Gastrocnemius medialis (tissue), 4 donors: ENCODE data around the gene PRDM2.

Source experiments
- POLR2A ChIP-seq, 2 donors: fragments of 450-650 bp; IDR thresholded peaks; one replicate each; pipeline ENCODE4 v1.6.1; 2017; ENCODE audit warnings: antibody characterized with exemption in 2 of 2, mild to moderate bottlenecking in 2 of 2, moderate library complexity in 2 of 2
- TF ChIP-seq, protein P1 (sequence below), 5 experiments: fragments of 450-650 bp in 3 of 5; fragments of 200-600 bp in 2 of 5; sonication (generic) in 2 of 5; IDR thresholded peaks in 4 of 5; conservative IDR thresholded peaks in 1 of 5; 1 replicate in 4 of 5; 2 replicates in 1 of 5; pipeline ENCODE4 v1.5.1; 2016 to 2019; ENCODE audit warnings: antibody characterized with exemption in 5 of 5, mild to moderate bottlenecking in 3 of 5, moderate library complexity in 3 of 5

GRCh38 chr1:13838236-13838635 lies 138.2 kb downstream of the PRDM2 start:
- TF ChIP-seq, protein P1, sequence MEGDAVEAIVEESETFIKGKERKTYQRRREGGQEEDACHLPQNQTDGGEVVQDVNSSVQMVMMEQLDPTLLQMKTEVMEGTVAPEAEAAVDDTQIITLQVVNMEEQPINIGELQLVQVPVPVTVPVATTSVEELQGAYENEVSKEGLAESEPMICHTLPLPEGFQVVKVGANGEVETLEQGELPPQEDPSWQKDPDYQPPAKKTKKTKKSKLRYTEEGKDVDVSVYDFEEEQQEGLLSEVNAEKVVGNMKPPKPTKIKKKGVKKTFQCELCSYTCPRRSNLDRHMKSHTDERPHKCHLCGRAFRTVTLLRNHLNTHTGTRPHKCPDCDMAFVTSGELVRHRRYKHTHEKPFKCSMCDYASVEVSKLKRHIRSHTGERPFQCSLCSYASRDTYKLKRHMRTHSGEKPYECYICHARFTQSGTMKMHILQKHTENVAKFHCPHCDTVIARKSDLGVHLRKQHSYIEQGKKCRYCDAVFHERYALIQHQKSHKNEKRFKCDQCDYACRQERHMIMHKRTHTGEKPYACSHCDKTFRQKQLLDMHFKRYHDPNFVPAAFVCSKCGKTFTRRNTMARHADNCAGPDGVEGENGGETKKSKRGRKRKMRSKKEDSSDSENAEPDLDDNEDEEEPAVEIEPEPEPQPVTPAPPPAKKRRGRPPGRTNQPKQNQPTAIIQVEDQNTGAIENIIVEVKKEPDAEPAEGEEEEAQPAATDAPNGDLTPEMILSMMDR (IDR thresholded peaks at IDR 0.05 in 4 of 5, conservative IDR thresholded peaks at IDR 0.05 in 1 of 5) = no peak
- TF ChIP-seq POLR2A (IDR thresholded peaks at IDR 0.05) = no peak
